ENCODE results near the gene FANCC. TPM values are rescaled to one million over a fixed set of nuclear protein-coding genes. Genes with fewer than 3 reads are reported as not detected.

Gene FANCC
- total and polyA plus RNA-seq, 2 of the 4 experiments (the other 2 are of a cell fraction): 4.7 to 6.3 TPM

DNA sequence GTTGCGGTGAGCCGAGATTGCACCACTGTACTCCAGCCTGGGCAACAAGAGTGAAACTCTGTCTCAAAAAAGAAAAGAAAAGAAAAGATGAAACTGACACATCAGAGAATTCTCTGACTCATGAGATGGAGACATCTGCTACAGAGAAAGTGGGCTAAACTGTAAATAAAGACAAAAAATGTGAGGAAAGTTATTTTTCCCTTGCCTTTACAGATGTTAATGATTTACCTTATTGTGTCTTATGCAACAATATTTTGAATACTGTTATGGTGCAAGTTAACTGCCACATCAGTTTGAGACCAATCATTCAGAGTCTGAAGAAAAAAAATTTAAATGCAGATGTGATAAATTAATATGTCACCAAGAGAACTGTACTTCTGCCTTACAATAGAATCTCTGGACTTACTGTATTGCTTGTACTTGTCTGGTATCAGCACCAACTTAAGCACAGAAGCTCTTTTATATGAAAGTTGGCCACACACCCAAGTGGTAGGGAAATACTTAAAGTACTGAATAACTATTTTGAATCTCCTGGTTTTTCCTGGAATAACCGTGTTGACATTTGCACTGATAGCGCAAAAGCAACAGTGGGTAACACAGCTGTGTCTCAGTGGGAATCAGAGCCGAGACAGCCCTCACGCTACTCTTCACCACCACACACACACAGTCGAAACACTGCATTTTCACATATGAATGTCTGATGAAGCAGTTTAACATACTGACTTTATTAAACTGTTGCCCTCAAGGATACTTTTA lies 169.9 kb downstream of the FANCC start:
- CTCF ChIA-PET: interaction anchor here (1.2 to 1.9 kb wide), 2 partner anchors 20 to 121 kb away, joined by 4 to 5 read pairs; no protein-coding TSS in a partner anchor

More for the DNA sequence above, 169.9 kb downstream of the FANCC start:
- DNase-seq (peak; percentile 63), ATAC-seq (ENCODE audit: low read depth) (peak; percentile 40)
- TF ChIP-seq RFX5 (IDR thresholded peaks at IDR 0.05; ENCODE audit: low read depth, low read length) (no peak), SMC3 (IDR thresholded peaks at IDR 0.05; ENCODE audit: low read depth, low read length) (no peak), CTCF (conservative IDR thresholded peaks at IDR 0.05; ENCODE audit: low read depth, low read length) (no peak), FOS (IDR thresholded peaks at IDR 0.05; ENCODE audit: low read depth, low read length) (peak; percentile 25; the same call in 1 of the 2 replicates)
- Histone ChIP-seq H2BK120ac (ENCODE audit: low read depth, low read length) (no peak overlapping the region), H3K27me3 (ENCODE audit: control insufficient read depth, insufficient read depth, low read length) (no peaks in the 10 kb centered on the region), H2AK5ac (ENCODE audit: low read depth, low read length) (no peak overlapping the region), H3K4me1 (ENCODE audit: control insufficient read depth, insufficient read depth, low read length) (peaks cover 6% of the 10 kb centered on the region; the same call in 1 of the 2 replicates), H3K18ac (ENCODE audit: low read depth, low read length) (no peak overlapping the region), H3K14ac (replicated peaks; ENCODE audit: low read depth, low read length) (0 out of 2 replicates have a peak overlapping the region, but pooled peaks have one; percentile 34), H3K4me3 (ENCODE audit: insufficient read depth, low read depth, low read length) (no peak overlapping the region), H4K91ac (ENCODE audit: insufficient read depth, low read depth, low read length) (no peak overlapping the region), H4K8ac (ENCODE audit: low read depth in 2 of 2, low read length in 2 of 2) (no peak overlapping the region), H3K9ac (ENCODE audit: low read depth, low read length) (no peak overlapping the region), H2BK5ac (ENCODE audit: low read depth, low read length, poor library complexity, severe bottlenecking) (no peak overlapping the region), H3K56ac (ENCODE audit: extremely low read depth, insufficient read depth, low read length) (no peak overlapping the region), H3K9me3 (ENCODE audit: control insufficient read depth, insufficient read depth, low read length) (no peaks in the 10 kb centered on the region), H2BK20ac (ENCODE audit: low read depth, low read length) (no peak overlapping the region), H2BK15ac (ENCODE audit: low read depth, low read length) (no peak overlapping the region), H3K36me3 (ENCODE audit: control insufficient read depth, insufficient read depth, low read length) (no peaks in the 10 kb centered on the region), H3K9me1 (ENCODE audit: insufficient read depth, low read length) (peaks cover 4% of the 10 kb centered on the region; the same call in 1 of the 2 replicates), H2AFZ (replicated peaks; ENCODE audit: low read length, poor library complexity) (no peak overlapping the region), H3K79me1 (ENCODE audit: low read depth in 1 of 2, low read length in 2 of 2) (no peaks in the 10 kb centered on the region), H3K4ac (ENCODE audit: low read depth, low read length) (no peak overlapping the region), H3K23ac (ENCODE audit: low read depth, low read length) (no peak overlapping the region), H3K27ac (ENCODE audit: insufficient read depth, low read length) (no peak overlapping the region), H3K4me2 (ENCODE audit: low read depth, low read length) (no peak overlapping the region), H2AK9ac (replicated peaks; ENCODE audit: low read depth, low read length, poor library complexity) (no peak overlapping the region), H4K5ac (ENCODE audit: low read depth, low read length) (no peak overlapping the region), H4K20me1 (ENCODE audit: insufficient read depth, low read length) (no peaks in the 10 kb centered on the region)
- in situ Hi-C loops (cut with MboI; ENCODE audit: low sequenced_read_pairs) (no loop called here), intact Hi-C loops (cut with micrococcal nuclease) (no loop called here), dilution Hi-C loops (cut with HindIII; ENCODE audit: low sequenced_read_pairs, unreplicated experiment) (no loop called here)
- no TSS peak for BruUV-seq (replicated peaks)
- POLR2A ChIA-PET (ENCODE audit: unreplicated experiment): no interaction called here
- no CpG with 5 or more reads among the region's 7 CpGs for WGBS, 2 experiments (ENCODE audit: extremely low coverage in 2 of 2, insufficient read length in 1 of 2)

Data from IMR-90 (cell line).